HepG2 (cell line): ENCODE data around the gene SLC27A1. TPM values are rescaled to one million over a fixed set of nuclear protein-coding genes. Genes with fewer than 3 reads are reported as not detected.

ENCODE experiments used
- ATAC-seq: fragments of 200-7000 bp; cut with Tn5 transposase; 3 replicates; pipeline ENCODE4 v1.9.1; 2020; ENCODE audit warnings: mild to moderate bottlenecking, moderate library complexity
- BruUV-seq: library from RNA; stranded (reverse); fragments of 400-500 nt; replicated peaks from 2 replicates; lab custom pipeline; 2021; lab: Mats Ljungman, UMichigan
- CTCF ChIA-PET: fragments of 300-600 bp; formaldehyde crosslinking; extraction: SDS; loops from one replicate; lab custom pipeline; 2021; ENCODE audit warnings: low total read pairs, inconsistent platforms, low intra/inter-chr PET ratio; lab: Yijun Ruan, JAX
- POLR2A ChIA-PET: fragments of 350-600 bp; sonication (Branson Sonifier 250); formaldehyde crosslinking; loops from one replicate; lab custom pipeline; 2020; ENCODE audit warnings: antibody characterized with exemption, inconsistent platforms; lab: Yijun Ruan, JAX
- DNase-seq: peaks from one replicate; pipeline ENCODE4 v3.0.0-alpha.2; 2015; ENCODE audit warnings: low spot score
- FAIRE-seq: peaks from 3 replicates; lab custom pipeline; 2011; peaks lifted over from hg19 to GRCh38; lab: Jason Lieb, UNC
- H2AFZ ChIP-seq: one replicate; pipeline ENCODE4 v1.6.1; 2011; ENCODE audit warnings: low read length, inconsistent platforms
- H3K27ac ChIP-seq: fragments of 300-600 bp; 3 replicates; pipeline ENCODE4 v1.8.0; 2011; ENCODE audit warnings: mixed run types, mild to moderate bottlenecking, mixed read lengths, low read length, inconsistent platforms; ENCODE audit not compliant: insufficient read depth; ENCODE audit errors: extremely low read length
- H3K27me3 ChIP-seq, 2 experiments: fragments of 200-600 bp in 1 of 2; 2 replicates in 1 of 2; 3 replicates in 1 of 2; pipeline versions ENCODE4 v1.6.0 to v1.8.0; 2011; ENCODE audit warnings: low read length in 2 of 2, mild to moderate bottlenecking in 2 of 2, moderate library complexity in 2 of 2, inconsistent platforms in 1 of 2; ENCODE audit not compliant: insufficient read depth in 2 of 2, control insufficient read depth in 1 of 2
- H3K36me3 ChIP-seq, 2 experiments: fragments of 200-600 bp in 1 of 2; replicated peaks in 1 of 2; 2 replicates in 1 of 2; 3 replicates in 1 of 2; pipeline versions ENCODE4 v1.5.1 to v1.8.0; 2011; ENCODE audit warnings: low read length in 2 of 2, inconsistent platforms in 1 of 2; ENCODE audit not compliant: insufficient read depth in 2 of 2, control insufficient read depth in 1 of 2
- H3K4me1 ChIP-seq: 2 replicates; pipeline ENCODE4 v1.5.1; 2012; ENCODE audit warnings: low read length, inconsistent platforms; ENCODE audit not compliant: insufficient read depth
- H3K4me2 ChIP-seq: 2 replicates; pipeline ENCODE4 v1.6.0; 2011; ENCODE audit warnings: low read depth, low read length, inconsistent platforms
- H3K4me3 ChIP-seq, 3 experiments: fragments of 200-600 bp in 1 of 3; sonication (generic), shearing (Covaris generic) in 1 of 3; replicated peaks in 1 of 3; 2 replicates each; pipeline ENCODE4 v1.5.1; 2011 to 2016; ENCODE audit warnings: low read length in 3 of 3, inconsistent platforms in 2 of 3, low read depth in 2 of 3, mild to moderate bottlenecking in 2 of 3, control low read depth in 1 of 3, mixed read lengths in 1 of 3; ENCODE audit not compliant: insufficient read depth in 1 of 3
- H3K79me2 ChIP-seq: one replicate; pipeline ENCODE4 v1.6.1; 2011; ENCODE audit warnings: low read length, inconsistent platforms; ENCODE audit not compliant: insufficient read depth
- H3K9ac ChIP-seq: 2 replicates; pipeline ENCODE4 v1.6.0; 2011; ENCODE audit warnings: mild to moderate bottlenecking, low read depth, low read length, inconsistent platforms; ENCODE audit not compliant: insufficient read depth
- H3K9me3 ChIP-seq: 2 replicates; pipeline ENCODE4 v1.5.1; 2012; ENCODE audit warnings: mild to moderate bottlenecking, low read length
- H4K20me1 ChIP-seq: 2 replicates; pipeline ENCODE4 v1.6.0; 2011; ENCODE audit warnings: inconsistent platforms, mild to moderate bottlenecking, low read length, moderate library complexity; ENCODE audit not compliant: insufficient read depth
- FOXK2 ChIP-seq: fragments of 450-650 bp; IDR thresholded peaks from 2 replicates; pipeline ENCODE4 v1.6.1; 2016
- KDM1A ChIP-seq: IDR thresholded peaks from 2 replicates; pipeline ENCODE4 v1.6.1; 2016; ENCODE audit warnings: missing compliant biosample characterization
- NFYB ChIP-seq: sonication (generic); formaldehyde crosslinking; IDR thresholded peaks from 2 replicates; pipeline ENCODE4 v1.4.0; 2020; ENCODE audit warnings: missing genetic modification reagents
- NFYC ChIP-seq: IDR thresholded peaks from 2 replicates; pipeline ENCODE4 v1.6.1; 2016; ENCODE audit warnings: missing genetic modification reagents, missing compliant biosample characterization
- PCBP2 ChIP-seq: fragments of 200-400 bp; formaldehyde crosslinking; optimal IDR thresholded peaks from 2 replicates; pipeline ENCODE3; 2018; ENCODE audit warnings: low read length, low read depth; ENCODE audit not compliant: poor library complexity, severe bottlenecking
- POLR2A ChIP-seq, 2 experiments: IDR thresholded peaks; 2 replicates each; pipeline ENCODE4 v1.6.1; 2011; ENCODE audit warnings: low read depth in 2 of 2, low read length in 2 of 2, mild to moderate bottlenecking in 1 of 2, moderate library complexity in 1 of 2; ENCODE audit not compliant: insufficient read depth in 1 of 2
- RAD21 ChIP-seq: fragments of 450-650 bp; formaldehyde crosslinking; IDR thresholded peaks from 2 replicates; pipeline ENCODE4 v1.5.0; 2020; ENCODE audit warnings: mild to moderate bottlenecking
- RCOR2 ChIP-seq: IDR thresholded peaks from 2 replicates; pipeline ENCODE4 v1.6.1; 2016; ENCODE audit warnings: missing biosample characterization, missing genetic modification reagents
- SMC3 ChIP-seq: IDR thresholded peaks from 2 replicates; pipeline ENCODE4 v1.6.1; 2011; ENCODE audit warnings: low read length, improper control_type of control experiment
- STAG1 ChIP-seq: sonication (generic); formaldehyde crosslinking; IDR thresholded peaks from 2 replicates; pipeline ENCODE4 v1.4.0; 2020; ENCODE audit warnings: missing genetic modification reagents
- UBTF ChIP-seq: sonication (generic); formaldehyde crosslinking; IDR thresholded peaks from 2 replicates; pipeline ENCODE4 v1.4.0; 2020; ENCODE audit warnings: mild to moderate bottlenecking, missing genetic modification reagents
- ZHX2 ChIP-seq, 2 experiments: sonication (generic) in 1 of 2; formaldehyde crosslinking in 1 of 2; IDR thresholded peaks; 2 replicates each; pipeline versions ENCODE4 v1.6.1 to v1.9.0; 2014 to 2022; ENCODE audit warnings: antibody characterized with exemption in 1 of 2, borderline replicate concordance in 1 of 2, inconsistent platforms in 1 of 2, low read depth in 1 of 2, missing genetic modification reagents in 1 of 2
- ZKSCAN8 ChIP-seq: IDR thresholded peaks from 2 replicates; pipeline ENCODE4 v1.6.1; 2016; ENCODE audit warnings: borderline replicate concordance, missing genetic modification reagents, missing compliant biosample characterization
- ZNF503 ChIP-seq: sonication (generic); formaldehyde crosslinking; IDR thresholded peaks from 2 replicates; pipeline ENCODE4 v1.4.0; 2020; ENCODE audit warnings: missing genetic modification reagents
- ZNF598 ChIP-seq: sonication (generic); formaldehyde crosslinking; IDR thresholded peaks from 2 replicates; pipeline ENCODE4 v1.5.1; 2020; ENCODE audit warnings: mild to moderate bottlenecking, missing genetic modification reagents, borderline replicate concordance
- WGBS: methylation state at CpG from one replicate; pipeline ENCODE4 v1.1.6; 2017; ENCODE audit warnings: low lambda C conversion rate; 5-methylcytosine and 5-hydroxymethylcytosine counted together
- in situ Hi-C: cut with HindIII; loops from 2 replicates; pipeline ENCODE4 v1.10.0; 2017; ENCODE audit warnings: low pct_unique_long_range_greater_than_20kb; ENCODE audit not compliant: extremely low pct_ligation_motif_present
- intact Hi-C: fragments of 100-400 bp; cut with micrococcal nuclease; formaldehyde crosslinking; loops from one replicate; pipeline ENCODE4 v1.10.0; 2022; ENCODE audit not compliant: unreplicated experiment
- polyA plus RNA-seq, 8 experiments: library from polyadenylated mRNA; depleted of rRNA in 3 of 8; stranded (reverse) in 7 of 8; unstranded in 1 of 8; fragments of >200 nt; fragmentation: Illumina TruSeq in 4 of 8; extraction: Trizol in 4 of 8; gene quantifications; 2 replicates each; pipeline versions ENCODE4 v1.2.1 to v1.2.3, GENCODE V29; 2011 to 2016; ENCODE audit warnings: low read depth in 4 of 8, missing spikeins in 1 of 8, mixed read lengths in 1 of 8; ENCODE audit not compliant: insufficient read depth in 1 of 8
- total RNA-seq, 5 experiments: library from RNA; depleted of rRNA; stranded (reverse); fragments of >200 nt; fragmentation: Illumina TruSeq; extraction: Trizol; gene quantifications; 2 replicates each; pipeline ENCODE4 v1.2.3, GENCODE V29; 2016; ENCODE audit warnings: low read depth in 1 of 5

The SLC27A1 gene
- total and polyA plus RNA-seq, 2 of the 13 experiments (the other 11 are each of a cell fraction or from before 2014, with no cell fraction given): 4.1 to 8.8 TPM

DNA sequence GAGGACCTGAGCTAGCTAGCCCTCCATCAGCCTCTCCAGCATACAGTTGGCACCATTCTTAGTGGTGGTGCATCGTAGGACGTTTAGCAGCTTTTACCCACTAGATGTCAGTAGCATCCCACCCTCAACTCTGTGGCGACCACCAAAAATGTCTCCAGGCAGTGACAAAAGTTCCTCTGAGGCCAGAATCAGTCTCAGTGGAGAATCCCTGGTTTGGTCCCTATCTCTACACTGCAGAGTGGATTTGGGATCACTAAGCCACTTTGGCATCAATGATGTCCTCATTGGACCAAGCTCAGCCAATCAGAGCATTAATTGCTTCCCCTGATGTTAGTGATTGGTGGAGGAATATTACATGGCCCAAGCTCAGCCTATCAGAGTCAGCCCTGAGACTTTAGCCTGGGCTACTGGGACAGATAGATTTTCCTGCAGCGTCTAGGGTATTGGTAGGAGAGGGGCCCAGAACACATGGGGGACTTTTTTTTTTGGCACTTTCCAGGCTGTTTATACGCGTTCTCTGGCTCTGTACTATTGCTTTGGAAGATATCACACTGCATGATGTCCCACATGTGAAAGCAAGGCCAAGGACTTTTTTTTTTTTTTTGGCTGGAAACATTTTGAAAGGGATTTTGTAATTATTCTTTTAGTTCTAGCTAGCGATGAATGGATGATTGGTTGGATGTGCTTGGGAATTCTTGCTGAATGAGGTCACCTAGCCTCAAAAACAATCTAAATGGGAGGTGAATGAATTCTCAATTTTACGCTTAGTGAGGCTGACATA, 28.9 kb upstream of the SLC27A1 start:
- POLR2A ChIA-PET: no interaction called here
- peak; percentile 75; the same call in 1 of the 2 replicates for TF ChIP-seq ZKSCAN8 (CRISPR knock-in tag)
- no peak for TF ChIP-seq FOXK2
- TF ChIP-seq RCOR2 (CRISPR knock-in tag): no peak
- no peak for TF ChIP-seq ZNF598
- TF ChIP-seq UBTF (CRISPR knock-in tag): no peak
- TF ChIP-seq SMC3: peak; percentile 36; the same call in 1 of the 2 replicates
- peak; percentile 74 for TF ChIP-seq STAG1 (CRISPR knock-in tag)
- TF ChIP-seq KDM1A (CRISPR knock-in tag): no peak
- peak; percentile 44; the same call in 1 of the 2 replicates for TF ChIP-seq RAD21 (CRISPR knock-in tag)
- TF ChIP-seq ZHX2 (IDR thresholded peaks at IDR 0.05; ENCODE audit: low read depth): no peak
- TF ChIP-seq ZHX2 (CRISPR knock-in tag; IDR thresholded peaks at IDR 0.05; ENCODE audit: borderline replicate concordance): no peak
- no peak for TF ChIP-seq ZNF503 (CRISPR knock-in tag)
- peak; percentile 73 for TF ChIP-seq NFYC (CRISPR knock-in tag)
- peak; percentile 78 for TF ChIP-seq NFYB (CRISPR knock-in tag)
- no peak for TF ChIP-seq PCBP2
- no peak for TF ChIP-seq POLR2A (IDR thresholded peaks at IDR 0.05; ENCODE audit: insufficient read depth in 1 of 2, low read depth in 2 of 2, low read length in 2 of 2)

More for the DNA sequence above, 28.9 kb upstream of the SLC27A1 start:
- CTCF ChIA-PET: interaction anchor here (1.8 kb wide), 1 partner anchor 25 kb away, joined by 6 read pairs; no protein-coding TSS in a partner anchor
- no peak overlapping the region for H3K27ac ChIP-seq
- WGBS: 61% methylated on average over 7 of the region's 8 CpGs
- DNase-seq (peak; percentile 29), ATAC-seq (peak; percentile 76), FAIRE-seq (peak; percentile 53)
- no peaks in the 10 kb centered on the region for H3K79me2 ChIP-seq
- intact Hi-C loops (no loop called here), in situ Hi-C loops (no loop called here)
- no peak overlapping the region for H2AFZ ChIP-seq
- no peak overlapping the region for H3K4me3 ChIP-seq
- H3K27me3 ChIP-seq: no peaks in the 10 kb centered on the region
- no peak overlapping the region for H3K4me2 ChIP-seq
- no peak overlapping the region for H3K9ac ChIP-seq
- no peaks in the 10 kb centered on the region for H4K20me1 ChIP-seq
- H3K4me1 ChIP-seq: no peaks in the 10 kb centered on the region
- H3K36me3 ChIP-seq: no peaks in the 10 kb centered on the region
- BruUV-seq: no TSS peak
- H3K9me3 ChIP-seq: no peaks in the 10 kb centered on the region
